Pancreas (tissue), 10 donors: Measurements from ENCODE around the gene LFNG. TPM values are rescaled to one million over a fixed set of nuclear protein-coding genes. Genes with fewer than 3 reads are reported as not detected.
"Not testable (repeated sequence)": the region's sequence is repeated elsewhere in the genome, so short reads cannot be mapped to it uniquely, and the experiment has no call there.

Source experiments
- ATAC-seq, 4 donors: fragments of 200-7000 bp; cut with Tn5 transposase; one replicate each; pipeline versions ENCODE4 v1.8.0 to v1.9.1; 2020; ENCODE audit warnings: mild to moderate bottlenecking in 4 of 4, moderate library complexity in 4 of 4
- DNase-seq, 6 donors: peaks; one replicate each; pipeline ENCODE4 v3.0.0-alpha.2; 2020
- FAIRE-seq: peaks from 2 replicates; lab custom pipeline; 2012; peaks lifted over from hg19 to GRCh38; lab: Jason Lieb, UNC
- H3K27ac ChIP-seq, 4 donors: fragments of 200-600 bp; sonication (generic); 1 replicate in 3 of 4; 2 replicates in 1 of 4; pipeline versions ENCODE4 v1.5.0 to v1.8.0; 2020
- H3K27me3 ChIP-seq, 4 donors: fragments of 200-600 bp; one replicate each; pipeline ENCODE4 v1.8.0; 2021
- H3K36me3 ChIP-seq, 3 donors: fragments of 200-600 bp; sonication (generic) in 1 of 3; one replicate each; pipeline versions ENCODE4 v1.5.0 to v1.8.0; 2020 to 2021
- H3K4me1 ChIP-seq, 3 donors: fragments of 200-600 bp; one replicate each; pipeline ENCODE4 v1.8.0; 2021
- H3K4me3 ChIP-seq, 4 donors: fragments of 200-600 bp; sonication (generic) in 2 of 4; one replicate each; pipeline versions ENCODE4 v1.5.0 to v1.8.0; 2020 to 2021
- H3K9me3 ChIP-seq, 4 donors: fragments of 200-600 bp; one replicate each; pipeline ENCODE4 v1.8.0; 2021
- CTCF ChIP-seq, 4 donors: fragments of 200-600 bp; sonication (generic) in 3 of 4; IDR thresholded peaks; one replicate each; pipeline versions ENCODE4 v1.5.0 to v1.8.0; 2021; ENCODE audit warnings: antibody characterized with exemption in 4 of 4
- WGBS, 2 donors: extraction: QIAGEN DNeasy Blood & Tissue Kit; methylation state at CpG; one replicate each; pipeline ENCODE4 v1.1.7; 2013; 5-methylcytosine and 5-hydroxymethylcytosine counted together
- intact Hi-C, 3 donors: fragments of 100-400 bp; cut with DNase I; formaldehyde crosslinking; loops; one replicate each; pipeline versions ENCODE4 v1.11.1 to v1.14.2; 2022
- polyA plus RNA-seq, 2 donors: library from polyadenylated mRNA; stranded (reverse); fragments of 200-250 nt; gene quantifications; one replicate each; pipeline ENCODE4 v1.2.3, GENCODE V29; 2013
- total RNA-seq, 6 donors: library from RNA; stranded (reverse); fragmentation: NEBNext Ultra II Directional in 4 of 6; extraction: Animal tissue kit (Norgen Biotek cat#: 25700) in 4 of 6; gene quantifications; one replicate each; pipeline versions ENCODE4 v1.2.1 to v1.2.4, GENCODE V29; 2021 to 2023
- donor health status: healthy with polysubstance abuse.
- donor health status: DM: no; HTN: no; CAD: no; lungs with moderate emphysema.
- donor health status: DM: no; HTN: no; CAD: no.
- donor health status: control.
- donor health status: control.
- donor health status: Bipolar disorder and iron deficiency.
- donor health status: DM: yes; HTN: yes; CAD: no.
- donor health status: DM: no; HTN: no; CAD: no.
- donor health status: DM: no; HTN: no; CAD: no.
- donor health status: DM: yes; HTN: yes; CAD: no.

The LFNG gene
- total and polyA plus RNA-seq, 8 donors, result 28.2 to 66.8 (median 41.1) TPM

GRCh38 chr7:2529161-2530070 is 9.8 kb downstream of the LFNG start:
- peak; percentile 1 to 42 (median 12) for ATAC-seq
- no peak for TF ChIP-seq CTCF (IDR thresholded peaks at IDR 0.05)
- Histone ChIP-seq H3K36me3 (peaks cover 0 to 9% (median 0%) of the 10 kb centered on the region in 3 donors), H3K27ac (peak overlapping the region; percentile 32 to 67 (median 40)), H3K4me1 (peaks cover 35 to 64% (median 40%) of the 10 kb centered on the region in 3 donors), H3K9me3 (no peaks in the 10 kb centered on the region), H3K27me3 (no peaks in the 10 kb centered on the region), H3K4me3 (no peak overlapping the region)
- peak; percentile 45 to 84 (median 71) for DNase-seq
- intact Hi-C loops, result no loop called here
- FAIRE-seq, result no peak
- WGBS, 2 donors, result 59 to 64% methylated on average over 27 to 30 of the region's 30 CpGs

- Histone ChIP-seq H3K4me1 (peaks cover 25 to 54% (median 31%) of the 10 kb centered on the region in 3 donors), H3K4me3 (no peak overlapping the region), H3K27me3 (no peaks in the 10 kb centered on the region), H3K27ac (peak overlapping the region; percentile 32 to 67 (median 40)), H3K9me3 (no peaks in the 10 kb centered on the region), H3K36me3 (peaks cover 0 to 9% (median 0%) of the 10 kb centered on the region in 3 donors)
- FAIRE-seq (no peak), DNase-seq (peak in 3 of 6 donors; percentile 47 to 70 (median 59)), ATAC-seq (peak in 3 of 4 donors; percentile 1 to 11 (median 5))
- intact Hi-C loops, result no loop called here
- 74 to 77% methylated on average over 16 of the region's 16 CpGs for WGBS, 2 donors
- TF ChIP-seq CTCF (IDR thresholded peaks at IDR 0.05), result no peak
These were observed 10.8 kb downstream of the LFNG start for GRCh38 chr7:2530071-2530987.

- H3K4me1 ChIP-seq, result peaks cover 19 to 46% (median 23%) of the 10 kb centered on the region in 3 donors
- DNase-seq (peak in 5 of 6 donors; percentile 45 to 81 (median 62)), ATAC-seq (peak; percentile 11 to 39 (median 32))
- H3K36me3 ChIP-seq, FAIRE-seq, H3K9me3 ChIP-seq, H3K27me3 ChIP-seq, intact Hi-C loops, H3K4me3 ChIP-seq: not testable (repeated sequence)
- WGBS, 2 donors, result 18 to 26% methylated on average over 28 to 43 of the region's 43 CpGs
- peak overlapping the region in 3 of 4 donors; percentile 32 to 67 (median 45) for H3K27ac ChIP-seq
These were observed 11.6 kb downstream of the LFNG start for GRCh38 chr7:2530994-2531795.

- H3K27me3 ChIP-seq, H3K36me3 ChIP-seq, FAIRE-seq, intact Hi-C loops, H3K27ac ChIP-seq, H3K4me3 ChIP-seq, H3K9me3 ChIP-seq: not testable (repeated sequence)
- ATAC-seq, result peak; percentile 8 to 51 (median 38)
- H3K4me1 ChIP-seq, result peaks cover 17 to 40% (median 19%) of the 10 kb centered on the region in 3 donors
- peak in 4 of 6 donors; percentile 26 to 86 (median 58) for DNase-seq
- WGBS, 2 donors, result 23 to 31% methylated on average over 10 to 17 of the region's 17 CpGs
These were observed 12.2 kb downstream of the LFNG start for GRCh38 chr7:2531796-2532110.

GRCh38 chr7:2532199-2532772 is 12.7 kb downstream of the LFNG start:
- H3K27ac ChIP-seq, intact Hi-C loops, FAIRE-seq, H3K9me3 ChIP-seq, H3K4me3 ChIP-seq, H3K36me3 ChIP-seq, H3K27me3 ChIP-seq: not testable (repeated sequence)
- ATAC-seq (peak in 1 of 4 donors; percentile 3), DNase-seq (peak in 2 of 6 donors; percentile 41 to 44)
- H3K4me1 ChIP-seq, result peaks cover 12 to 35% (median 15%) of the 10 kb centered on the region in 3 donors
- WGBS, 2 donors, result 66 to 76% methylated on average over 10 to 13 of the region's 15 CpGs

- FAIRE-seq, H3K9me3 ChIP-seq, intact Hi-C loops, H3K4me3 ChIP-seq, H3K27me3 ChIP-seq, H3K36me3 ChIP-seq, H3K27ac ChIP-seq: not testable (repeated sequence)
- peaks cover 8 to 30% (median 9%) of the 10 kb centered on the region in 3 donors for H3K4me1 ChIP-seq
- WGBS, 2 donors, result 74 to 81% methylated on average over 5 of the region's 8 CpGs
- ATAC-seq (peak in 1 of 4 donors; percentile 1), DNase-seq (peak in 2 of 6 donors; percentile 43 to 51)
These were observed 13.2 kb downstream of the LFNG start for GRCh38 chr7:2532816-2533215.

GRCh38 chr7:2533566-2533965 is 14.0 kb downstream of the LFNG start:
- H3K9me3 ChIP-seq, H3K36me3 ChIP-seq, H3K27me3 ChIP-seq, DNase-seq, FAIRE-seq, H3K27ac ChIP-seq, ATAC-seq, intact Hi-C loops, H3K4me3 ChIP-seq: not testable (repeated sequence)
- WGBS, 2 donors, result 24% methylated on average over 3 of the region's 8 CpGs; no CpG with 5 or more reads in 1 of the 2 donors
- peaks cover 5 to 22% (median 6%) of the 10 kb centered on the region in 3 donors for H3K4me1 ChIP-seq

GRCh38 chr7:2534214-2534613 is 14.6 kb downstream of the LFNG start:
- H3K4me3 ChIP-seq, H3K36me3 ChIP-seq, H3K9me3 ChIP-seq, intact Hi-C loops, H3K27me3 ChIP-seq, H3K27ac ChIP-seq, FAIRE-seq, ATAC-seq: not testable (repeated sequence)
- 80 to 90% methylated on average over 2 to 25 of the region's 34 CpGs for WGBS, 2 donors
- peak in 1 of 6 donors; percentile 33 for DNase-seq
- peaks cover 0 to 16% (median 0%) of the 10 kb centered on the region in 3 donors for H3K4me1 ChIP-seq
